Vagina (tissue), 2 donors: ENCODE results near the gene RAB3GAP2. TPM values are rescaled to one million over a fixed set of nuclear protein-coding genes. Genes with fewer than 3 reads are reported as not detected.
A peak's percentile ranks its signal among the peaks of the same experiment; 100 is the strongest.

Source experiments
- DNase-seq, 2 donors: peaks; one replicate each; pipeline ENCODE4 v3.0.0-alpha.2; 2017; ENCODE audit errors: extremely low spot score in 2 of 2
- H3K27ac ChIP-seq: fragments of 200-600 bp; sonication (generic); one replicate; pipeline ENCODE4 v1.5.1; 2019
- H3K27me3 ChIP-seq: fragments of 200-600 bp; sonication (generic); one replicate; pipeline ENCODE4 v1.5.1; 2019
- H3K36me3 ChIP-seq, 2 donors: fragments of 200-600 bp; sonication (generic); one replicate each; pipeline ENCODE4 v1.5.1; 2017 to 2019
- H3K4me1 ChIP-seq: fragments of 200-600 bp; sonication (generic); one replicate; pipeline ENCODE4 v1.5.1; 2019
- H3K4me3 ChIP-seq, 2 donors: fragments of 200-600 bp; sonication (generic); 1 replicate in 1 of 2; 2 replicates in 1 of 2; pipeline ENCODE4 v1.5.1; 2016 to 2019
- H3K9me3 ChIP-seq: fragments of 200-600 bp; sonication (generic); one replicate; pipeline ENCODE4 v1.5.1; 2019
- CTCF ChIP-seq, 3 experiments: fragments of 450-650 bp in 2 of 3; fragments of 200-600 bp in 1 of 3; sonication (generic) in 1 of 3; IDR thresholded peaks; one replicate each; pipeline ENCODE4 v1.5.1; 2017 to 2019; ENCODE audit warnings: antibody characterized with exemption in 3 of 3, mild to moderate bottlenecking in 2 of 3, moderate library complexity in 2 of 3
- POLR2A ChIP-seq, 2 donors: fragments of 450-650 bp; IDR thresholded peaks; one replicate each; pipeline ENCODE4 v1.6.1; 2017; ENCODE audit warnings: antibody characterized with exemption in 2 of 2, mild to moderate bottlenecking in 2 of 2, moderate library complexity in 2 of 2
- POLR2AphosphoS5 ChIP-seq, 2 donors: sonication (generic); formaldehyde crosslinking; IDR thresholded peaks; one replicate each; pipeline ENCODE4 v1.9.0; 2017; ENCODE audit warnings: antibody characterized with exemption in 2 of 2, mild to moderate bottlenecking in 2 of 2, low read depth in 1 of 2; ENCODE audit not compliant: insufficient read depth in 1 of 2
- intact Hi-C: fragments of 100-400 bp; cut with DNase I; formaldehyde crosslinking; loops from one replicate; pipeline ENCODE4 v1.15.1; 2023
- total RNA-seq: library from RNA; depleted of rRNA; stranded (reverse); fragments of >200 nt; gene quantifications from one replicate; pipeline ENCODE4 v1.2.3, GENCODE V29; 2016

RAB3GAP2 gene
- total RNA-seq, 1 donor from 2014 or later, result 16.9 TPM

DNA sequence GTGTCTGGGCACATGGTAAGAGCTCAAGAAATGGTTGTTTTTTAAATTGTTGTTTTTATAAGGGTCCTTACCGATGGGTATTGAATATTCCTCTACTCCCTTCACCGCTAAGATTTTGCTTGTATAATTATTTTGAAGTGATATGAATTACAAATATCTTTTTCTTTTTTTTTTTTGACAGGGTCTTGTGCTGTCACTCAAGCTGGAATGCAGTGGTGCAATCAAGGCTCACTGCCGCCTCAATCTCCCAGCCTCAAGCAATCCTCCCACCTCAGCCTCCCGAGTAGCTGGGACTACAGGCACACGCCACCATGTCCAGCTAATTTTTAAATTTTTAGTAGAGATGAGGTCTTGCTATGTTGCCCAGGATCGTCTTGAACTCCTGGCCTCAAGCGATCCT lies 27.1 kb upstream of the RAB3GAP2 start:
- no peaks in the 10 kb centered on the region for H3K4me1 ChIP-seq
- no peaks in the 10 kb centered on the region for H3K9me3 ChIP-seq
- no peaks in the 10 kb centered on the region for H3K27me3 ChIP-seq
- intact Hi-C loops, result no loop called here
- no peak for DNase-seq
- no peaks in the 10 kb centered on the region for H3K36me3 ChIP-seq
- H3K4me3 ChIP-seq, result no peak overlapping the region
- peak overlapping the region; percentile 49 for H3K27ac ChIP-seq
- TF ChIP-seq POLR2A (IDR thresholded peaks at IDR 0.05), result no peak
- TF ChIP-seq POLR2AphosphoS5 (IDR thresholded peaks at IDR 0.05; ENCODE audit: insufficient read depth in 1 of 2, low read depth in 1 of 2), result no peak
- no peak for TF ChIP-seq CTCF (IDR thresholded peaks at IDR 0.05)

DNA sequence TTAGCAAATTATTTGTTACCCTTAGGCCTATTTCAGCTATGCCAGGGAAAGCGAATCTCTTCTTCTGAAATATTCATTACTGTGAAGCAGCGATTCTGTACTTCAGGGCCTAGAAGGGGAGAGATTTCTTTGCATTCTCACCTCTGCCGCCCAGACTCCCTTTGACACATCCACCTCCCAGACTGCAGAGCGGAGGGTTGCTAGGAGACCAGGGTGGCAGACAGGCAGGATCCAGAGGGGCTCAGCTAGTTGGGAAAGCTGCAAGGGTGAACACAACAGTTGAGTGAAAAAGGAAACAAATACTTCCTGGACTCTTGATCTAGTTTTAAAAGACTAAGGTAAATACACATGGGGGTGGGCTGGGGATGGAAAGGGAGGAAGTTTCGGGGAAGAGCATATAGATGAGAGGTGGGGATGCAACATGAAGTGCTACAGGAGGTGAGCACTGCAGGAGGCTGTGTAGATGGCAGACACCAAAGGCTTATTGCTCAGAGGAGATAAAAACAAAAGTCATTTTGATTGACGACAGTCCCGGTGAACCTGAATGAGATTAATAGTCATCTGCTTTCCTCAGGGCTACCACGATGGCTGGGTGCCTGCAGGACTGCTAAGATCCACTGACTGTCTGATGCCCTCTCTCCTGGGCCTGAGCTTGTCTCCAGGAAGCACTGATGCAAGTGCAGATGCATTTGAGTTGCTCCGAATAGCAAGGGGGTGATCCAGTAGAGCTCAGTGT lies 26.4 kb upstream of the RAB3GAP2 start:
- TF ChIP-seq CTCF (IDR thresholded peaks at IDR 0.05) (no peak), POLR2AphosphoS5 (IDR thresholded peaks at IDR 0.05; ENCODE audit: insufficient read depth in 1 of 2, low read depth in 1 of 2) (no peak), POLR2A (IDR thresholded peaks at IDR 0.05) (no peak)

GRCh38 chr1:220296981-220297380 lies 24.7 kb upstream of the RAB3GAP2 start:
- intact Hi-C loops, result no loop called here
- no peak overlapping the region for H3K27ac ChIP-seq
- no peaks in the 10 kb centered on the region for H3K4me1 ChIP-seq
- TF ChIP-seq POLR2AphosphoS5 (IDR thresholded peaks at IDR 0.05; ENCODE audit: insufficient read depth in 1 of 2, low read depth in 1 of 2), result no peak
- TF ChIP-seq POLR2A (IDR thresholded peaks at IDR 0.05), result no peak
- TF ChIP-seq CTCF (IDR thresholded peaks at IDR 0.05), result no peak
- H3K36me3 ChIP-seq, result no peaks in the 10 kb centered on the region
- no peak for DNase-seq
- H3K4me3 ChIP-seq, result no peak overlapping the region
- H3K27me3 ChIP-seq, result no peaks in the 10 kb centered on the region
- H3K9me3 ChIP-seq, result no peaks in the 10 kb centered on the region

More for the DNA sequence above, 26.4 kb upstream of the RAB3GAP2 start:
- no peak overlapping the region for H3K27ac ChIP-seq
- intact Hi-C loops, result no loop called here
- H3K4me1 ChIP-seq, result no peaks in the 10 kb centered on the region
- H3K36me3 ChIP-seq, result no peaks in the 10 kb centered on the region
- DNase-seq, result no peak
- no peak overlapping the region for H3K4me3 ChIP-seq
- no peaks in the 10 kb centered on the region for H3K9me3 ChIP-seq
- no peaks in the 10 kb centered on the region for H3K27me3 ChIP-seq

DNA sequence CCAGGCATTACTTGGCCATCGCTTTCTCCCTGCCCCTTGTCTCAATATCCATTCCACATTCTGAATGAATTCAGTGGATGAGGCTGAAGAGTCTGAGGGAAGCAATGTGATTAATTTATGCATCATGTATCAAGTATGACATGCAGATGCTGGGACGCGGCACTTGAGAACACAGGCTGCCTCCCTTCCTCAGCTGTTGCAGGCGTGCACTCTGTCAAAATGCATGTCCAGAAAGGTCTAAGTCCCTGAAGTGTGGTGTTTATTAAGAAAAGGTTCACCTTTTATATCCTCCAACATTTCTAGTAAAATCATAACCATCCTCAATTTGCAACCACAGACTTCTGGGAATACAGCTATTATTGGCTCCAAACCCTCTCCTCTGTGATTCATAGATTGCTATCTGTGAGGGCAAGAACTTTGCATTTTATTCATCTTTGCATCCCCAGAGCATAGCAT lies 22.6 kb upstream of the RAB3GAP2 start:
- Histone ChIP-seq H3K27me3 (no peaks in the 10 kb centered on the region), H3K27ac (no peak overlapping the region), H3K4me1 (no peaks in the 10 kb centered on the region), H3K4me3 (no peak overlapping the region), H3K9me3 (no peaks in the 10 kb centered on the region), H3K36me3 (no peaks in the 10 kb centered on the region)
- TF ChIP-seq POLR2A (IDR thresholded peaks at IDR 0.05) (no peak), CTCF (IDR thresholded peaks at IDR 0.05) (no peak), POLR2AphosphoS5 (IDR thresholded peaks at IDR 0.05; ENCODE audit: insufficient read depth in 1 of 2, low read depth in 1 of 2) (no peak)
- no peak for DNase-seq
- intact Hi-C loops, result no loop called here

DNA sequence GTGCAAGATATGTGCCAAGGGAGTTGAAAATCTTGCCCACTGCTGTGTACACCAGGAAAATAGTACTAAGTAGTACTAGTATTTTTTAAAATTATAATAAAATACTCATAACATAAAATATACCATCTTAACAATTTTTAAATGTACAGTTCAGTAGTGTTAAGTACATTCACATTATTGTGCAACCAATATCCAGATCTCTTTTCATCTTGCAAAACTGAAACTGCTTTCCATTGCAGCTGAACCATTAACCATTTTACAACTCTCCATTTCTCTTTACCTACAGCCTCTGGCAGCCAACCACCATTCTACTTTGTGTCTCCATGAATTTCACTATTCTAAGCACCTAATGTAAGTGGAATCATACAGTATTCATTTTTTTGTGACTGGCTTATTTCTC lies 19.3 kb upstream of the RAB3GAP2 start:
- H3K4me3 ChIP-seq, result no peak overlapping the region
- intact Hi-C loops, result no loop called here

More for the DNA sequence above, 19.3 kb upstream of the RAB3GAP2 start:
- DNase-seq, result no peak
- no peaks in the 10 kb centered on the region for H3K36me3 ChIP-seq
- TF ChIP-seq POLR2A (IDR thresholded peaks at IDR 0.05) (no peak), POLR2AphosphoS5 (IDR thresholded peaks at IDR 0.05; ENCODE audit: insufficient read depth in 1 of 2, low read depth in 1 of 2) (no peak), CTCF (IDR thresholded peaks at IDR 0.05) (no peak)
- H3K9me3 ChIP-seq, result no peaks in the 10 kb centered on the region
- H3K27me3 ChIP-seq, result no peaks in the 10 kb centered on the region
- no peak overlapping the region for H3K27ac ChIP-seq
- no peaks in the 10 kb centered on the region for H3K4me1 ChIP-seq
